NCI-H446 (cell line): ENCODE results near the gene SFXN2.

Experiments used
- DNase-seq, 2 experiments: peaks; one replicate each; lab custom pipeline; 2025; lab: John Stamatoyannopoulos, UW

SFXN2 gene

DNA sequence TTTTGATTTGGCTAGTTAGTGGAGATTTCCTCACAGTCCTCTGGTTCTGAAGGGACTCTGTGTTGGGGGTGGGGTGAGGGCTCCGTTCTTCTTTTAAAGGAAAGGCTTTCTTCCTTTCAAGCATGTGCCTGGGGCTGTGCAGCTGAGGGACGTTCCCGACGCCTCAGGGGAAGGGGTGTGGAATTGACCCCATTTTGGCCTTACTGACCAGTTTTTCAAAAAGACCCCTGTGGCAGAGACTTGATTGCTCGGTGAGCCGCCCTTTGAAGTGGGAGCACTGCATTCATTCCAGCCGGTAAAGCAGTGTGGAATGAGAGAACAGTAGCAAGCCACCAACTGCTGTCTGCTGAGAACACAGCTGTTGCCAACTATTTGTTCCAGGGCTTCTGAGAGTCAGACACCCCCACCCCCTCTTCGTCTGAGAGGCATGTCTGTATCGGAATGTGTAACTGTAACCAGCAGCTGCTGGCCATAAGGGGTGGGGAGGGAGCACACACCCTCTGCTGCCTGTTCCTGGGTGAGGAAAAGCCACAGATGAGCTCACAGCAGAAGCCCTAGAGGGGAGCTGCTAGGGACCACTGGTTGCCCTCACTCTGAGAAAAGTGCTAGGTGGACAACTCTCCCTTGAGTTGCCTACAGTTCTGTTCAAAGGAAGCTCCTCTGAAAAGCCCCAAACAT, 62.5 kb downstream of the SFXN2 start:
- no peak for DNase-seq

DNA sequence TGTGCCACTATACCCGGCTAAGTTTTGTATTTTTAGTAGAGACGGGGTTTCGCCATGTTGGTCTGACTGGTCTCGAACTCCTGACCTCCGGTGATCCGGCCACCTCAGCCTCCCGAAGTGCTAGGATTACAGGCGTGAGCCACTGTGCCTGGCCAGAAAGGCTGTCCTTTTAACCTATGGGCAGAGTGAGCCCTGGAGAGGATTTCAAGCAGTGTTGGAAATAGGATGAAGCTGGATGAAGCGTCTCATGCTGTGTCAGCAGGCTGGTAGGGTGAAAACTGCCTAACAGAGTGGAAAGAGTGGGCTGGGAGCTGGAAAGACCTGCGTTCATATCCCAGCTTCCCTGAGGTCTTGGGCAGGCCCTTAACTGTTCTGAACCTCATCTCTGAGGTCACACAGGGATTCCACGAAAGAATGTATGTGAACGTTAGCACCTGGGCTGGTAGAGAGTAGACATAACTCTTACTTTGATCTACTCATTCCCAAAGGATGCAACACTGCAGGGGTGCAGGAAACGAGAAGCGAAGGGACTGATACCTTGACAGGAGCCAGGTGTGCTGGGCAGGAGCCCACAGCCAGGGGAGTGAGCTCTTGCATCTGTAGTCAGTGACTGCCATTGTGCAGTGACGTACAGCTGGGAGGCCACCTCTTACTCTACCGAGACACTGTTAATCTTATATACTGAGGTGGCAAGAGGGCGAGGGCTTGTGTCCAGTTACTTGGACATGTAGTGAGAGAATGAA, 63.4 kb downstream of the SFXN2 start:
- DNase-seq = no peak

DNA sequence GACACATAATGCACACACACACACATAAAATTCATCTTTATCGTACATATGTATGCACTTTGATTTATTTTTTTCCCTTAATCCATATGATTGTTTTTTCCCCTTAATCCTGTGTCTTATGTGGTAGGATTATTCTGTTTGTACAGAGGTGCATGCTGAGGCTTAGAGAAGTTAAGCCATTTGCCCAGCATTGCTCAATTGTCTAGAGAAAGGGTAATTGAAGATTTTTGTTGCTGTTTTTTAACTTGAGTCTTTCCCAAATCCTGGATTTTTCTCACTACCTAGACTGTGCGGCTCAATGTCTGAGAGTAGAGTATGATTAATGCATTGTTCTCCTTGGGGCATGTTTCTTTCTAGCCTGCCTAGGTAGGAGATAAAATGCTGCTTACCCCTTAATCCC, 64.3 kb downstream of the SFXN2 start:
- DNase-seq = no peak

DNA sequence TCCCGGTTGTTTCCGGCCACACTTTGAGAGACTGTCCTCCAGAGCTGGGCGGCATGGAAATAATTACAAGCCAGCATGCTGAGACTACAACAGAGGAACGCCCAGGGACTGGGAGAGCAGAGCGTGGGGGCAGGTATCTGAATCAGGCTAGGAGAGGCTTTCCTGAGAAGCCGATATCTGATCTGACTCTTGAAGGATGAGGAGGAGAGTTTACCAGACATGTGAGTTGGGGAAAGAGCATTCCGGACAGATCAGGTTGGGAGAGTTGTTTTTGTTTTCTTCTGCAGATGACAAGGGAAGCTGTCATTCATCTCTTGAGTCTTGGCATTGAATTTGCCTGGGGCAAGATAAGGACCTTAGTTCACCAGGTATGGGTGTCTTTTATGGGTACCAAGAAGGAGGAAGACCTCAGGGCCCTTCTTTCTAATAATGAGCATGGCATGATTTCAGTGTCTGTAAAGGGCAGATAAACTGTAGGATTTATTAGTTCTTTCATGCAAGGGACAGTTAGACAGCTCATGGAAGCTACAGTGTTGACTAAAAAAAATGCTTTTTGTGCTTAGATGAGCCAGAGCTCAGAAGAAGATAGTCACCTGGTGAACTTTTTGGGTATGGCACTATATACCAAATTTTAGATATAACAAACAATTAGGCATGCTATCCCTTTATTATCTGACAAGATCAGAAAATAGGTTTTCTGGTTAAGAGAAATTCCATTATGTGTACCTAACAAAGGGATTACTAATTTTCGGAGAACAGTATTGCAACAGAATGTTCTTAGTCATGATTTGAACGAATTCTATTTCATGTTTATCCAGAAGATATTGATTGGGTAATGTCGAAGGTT, 65.5 kb downstream of the SFXN2 start:
- DNase-seq = no peak

DNA sequence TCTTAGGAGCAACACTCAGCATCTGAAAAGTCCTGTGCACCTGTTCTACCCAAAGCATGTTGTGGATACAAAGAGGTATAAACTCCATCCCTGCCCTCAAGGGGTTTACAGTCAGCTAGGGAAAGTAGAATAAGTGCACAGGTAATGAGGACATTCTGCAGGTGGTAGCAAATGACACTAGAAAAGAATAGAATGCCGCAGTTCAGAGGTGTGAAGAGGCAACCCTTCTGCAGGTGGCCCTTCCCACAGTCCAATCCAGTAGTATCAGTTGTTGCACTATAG, 66.0 kb downstream of the SFXN2 start:
- DNase-seq = no peak

DNA sequence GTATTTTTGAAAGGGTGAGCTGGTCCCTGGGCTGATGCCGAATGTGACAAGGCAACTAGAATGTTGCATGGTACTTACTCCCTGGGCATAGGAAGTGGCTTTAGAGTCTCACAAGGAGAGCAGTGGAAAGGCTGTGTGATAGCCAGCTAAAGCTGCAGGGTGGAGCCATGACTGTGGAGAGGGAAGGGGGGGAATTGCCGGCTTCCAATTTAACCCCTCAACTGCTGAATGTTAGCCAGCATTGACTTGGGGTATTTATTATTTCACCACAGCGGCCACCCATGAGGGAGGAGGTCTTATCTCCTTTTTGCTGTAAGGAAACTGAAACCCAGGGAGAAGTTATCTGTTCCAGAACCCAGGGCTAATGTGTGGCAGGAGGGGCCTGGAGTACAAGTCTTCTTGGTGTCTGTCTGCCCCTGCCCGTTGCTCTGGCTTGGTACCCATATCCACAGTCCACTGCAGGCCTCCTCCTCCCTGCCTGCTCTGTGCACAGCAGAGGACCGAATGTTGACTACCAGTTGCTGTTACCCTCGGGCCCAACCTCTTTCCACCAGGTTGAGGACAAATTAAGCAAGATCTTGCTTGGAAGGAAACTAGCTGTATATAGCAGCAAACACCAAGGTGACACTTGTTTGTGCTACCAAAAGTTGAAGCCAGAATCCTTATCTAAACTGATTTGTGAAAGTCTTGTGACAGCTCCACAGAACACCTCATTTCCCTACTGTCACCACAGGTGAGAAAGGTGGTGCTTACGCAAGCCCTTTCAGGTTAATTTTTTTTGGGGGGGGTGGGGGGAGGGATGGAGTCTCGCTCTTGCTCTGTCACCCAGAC, 66.9 kb downstream of the SFXN2 start:
- DNase-seq = no peak

DNA sequence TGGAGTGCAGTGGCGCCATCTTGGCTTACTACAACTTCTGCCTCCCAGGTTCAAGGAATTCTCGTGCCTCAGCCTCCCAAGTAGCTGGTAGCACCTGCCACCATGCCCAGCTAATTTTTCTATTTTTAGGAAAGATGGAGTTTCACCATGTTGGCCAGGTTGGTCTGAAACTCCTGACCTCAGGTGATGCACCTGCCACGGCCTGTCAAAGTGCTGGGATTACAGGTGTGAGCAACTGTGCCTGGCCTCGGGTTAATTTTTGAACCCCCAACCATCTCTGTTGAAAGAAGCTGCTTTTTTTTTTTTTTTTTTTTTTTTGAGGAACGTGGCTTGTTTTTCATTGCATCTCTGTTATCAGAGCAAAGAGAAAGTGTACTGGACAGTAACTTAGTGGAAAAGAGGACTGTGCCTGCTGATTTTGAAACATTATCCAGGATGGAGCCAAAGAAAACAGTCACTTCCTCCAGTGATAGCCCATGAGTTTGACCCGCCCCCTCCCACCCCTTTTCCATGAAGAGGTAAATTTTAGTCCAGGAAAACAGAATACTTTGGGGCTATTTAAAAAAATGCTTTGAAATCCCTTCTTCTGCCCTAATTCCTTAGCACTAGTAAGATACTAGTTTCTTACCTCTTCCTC, 67.6 kb downstream of the SFXN2 start:
- DNase-seq = no peak

DNA sequence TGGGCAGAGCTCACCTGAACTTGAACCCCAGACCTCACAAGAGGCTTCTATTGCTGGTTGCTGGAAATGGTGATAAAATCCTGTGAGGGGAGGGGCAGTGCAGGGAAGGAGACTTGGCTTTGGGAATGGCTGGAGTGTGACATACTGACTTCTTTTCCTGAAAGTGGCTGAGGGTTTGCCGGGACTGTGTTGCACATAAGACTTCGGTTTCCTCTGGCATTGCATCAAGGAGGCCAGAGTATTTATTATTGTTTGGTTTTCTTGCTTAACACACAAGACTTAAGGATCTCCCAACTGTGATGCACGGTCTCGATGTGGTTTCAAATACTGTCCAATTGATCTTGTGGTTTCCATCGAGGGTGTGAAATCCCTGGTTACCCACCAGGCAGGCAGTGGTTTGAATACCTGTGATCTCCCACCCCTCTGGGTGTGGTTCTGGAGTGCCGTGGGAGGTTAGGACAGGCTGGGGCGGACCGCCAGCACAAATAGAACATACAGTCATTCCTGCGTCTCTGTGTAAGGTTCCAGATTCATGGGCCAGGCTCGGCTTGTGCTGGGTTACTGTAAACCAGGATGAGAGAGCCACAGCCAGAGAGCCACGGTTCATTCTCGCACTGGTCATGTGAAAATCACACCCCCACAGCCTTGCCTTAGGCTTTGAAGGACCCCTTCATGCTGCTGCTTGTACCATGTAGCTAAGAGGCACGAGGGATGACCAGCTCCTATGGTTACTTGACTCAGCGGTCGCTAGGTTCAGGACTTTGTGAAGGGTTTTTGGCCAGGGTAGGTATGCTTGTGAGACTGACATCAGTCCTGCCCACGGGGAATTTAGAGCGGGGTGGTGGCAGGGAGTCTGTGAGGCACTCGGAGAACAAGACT, 68.5 kb downstream of the SFXN2 start:
- DNase-seq = no peak

DNA sequence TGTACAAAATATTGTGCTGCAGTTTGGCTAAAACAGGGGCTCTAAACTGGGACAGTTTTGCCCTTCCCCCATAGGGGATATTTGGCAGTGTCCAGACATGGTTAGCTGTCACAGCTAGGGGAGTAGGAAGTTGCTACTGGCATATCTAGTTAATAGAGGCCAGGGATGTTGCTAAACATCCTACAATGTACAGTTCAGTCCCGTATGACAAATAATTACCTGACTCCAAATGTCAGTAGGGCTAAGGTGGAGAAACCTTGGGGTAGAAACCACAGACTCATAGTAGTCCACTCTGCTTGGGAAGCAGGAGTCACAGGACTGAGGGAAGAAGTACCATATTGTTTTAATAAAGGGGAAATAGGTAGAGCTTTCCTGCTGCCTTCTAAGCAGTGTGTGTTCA, 69.1 kb downstream of the SFXN2 start:
- no peak for DNase-seq

DNA sequence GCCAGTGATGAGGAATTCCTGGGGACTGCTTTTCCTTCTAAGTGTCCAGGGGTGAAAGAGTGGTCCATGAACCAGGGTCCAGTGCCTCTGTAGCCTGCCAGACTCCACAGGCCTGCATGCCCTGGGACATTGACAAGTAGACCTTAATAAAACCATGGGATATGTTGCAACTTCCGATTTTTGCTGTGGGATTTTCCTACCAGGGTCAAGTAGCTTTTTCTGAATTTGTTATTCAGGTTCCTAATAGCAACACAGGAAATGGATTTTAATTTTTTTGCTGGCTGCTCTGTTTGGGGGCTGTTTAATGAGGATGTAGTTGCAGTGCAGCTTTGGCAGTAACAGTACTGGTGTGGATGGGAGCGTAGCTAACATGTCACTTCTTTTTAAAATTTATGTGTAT, 71.4 kb downstream of the SFXN2 start:
- no peak for DNase-seq

DNA sequence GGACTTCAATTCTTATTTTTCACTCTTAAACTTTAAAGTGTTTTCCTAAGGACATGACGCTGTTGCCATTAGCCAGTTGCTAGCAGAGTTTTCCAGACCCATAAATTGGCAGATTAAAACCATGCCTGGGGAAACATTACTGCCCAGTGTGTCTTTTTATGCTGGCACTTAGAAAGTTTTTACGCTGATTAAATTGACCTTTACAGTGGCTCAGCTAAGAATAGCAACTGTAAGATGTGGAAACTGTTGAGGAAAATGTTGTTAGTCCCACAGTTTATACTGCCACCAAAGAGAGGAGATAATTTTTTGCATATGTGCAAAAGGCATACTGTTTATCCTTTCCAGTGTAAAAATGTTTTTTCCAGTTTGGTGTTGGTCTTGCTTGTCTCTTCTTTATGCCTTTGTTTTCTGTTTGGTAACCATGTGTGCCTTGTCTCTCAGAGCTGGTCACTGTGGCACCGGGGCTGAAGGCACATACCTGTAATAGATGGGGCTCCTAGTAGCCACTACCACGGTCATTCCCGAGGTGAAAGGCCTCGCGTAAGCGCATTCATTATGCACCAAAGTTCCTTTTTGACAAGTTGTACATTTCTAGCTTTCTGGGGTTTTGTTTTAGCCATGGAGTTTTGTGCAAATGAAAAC, 77.4 kb downstream of the SFXN2 start:
- DNase-seq = no peak
